Hindlimb muscle (tissue), 1 donor: ENCODE measurements around the gene METRN. TPM values are rescaled to one million over a fixed set of nuclear protein-coding genes. Genes with fewer than 3 reads are reported as not detected.

Experiments
- DNase-seq: peaks from one replicate; pipeline ENCODE4 v3.0.0-alpha.2; 2013
- polyA plus RNA-seq: library from polyadenylated mRNA; unstranded; fragments of 120-200 nt; gene quantifications from one replicate; pipeline ENCODE4 v1.2.1, GENCODE V29; 2013; ENCODE audit not compliant: insufficient read length

METRN gene
- polyA plus RNA-seq, 1 donor, result 29.2 TPM

DNA sequence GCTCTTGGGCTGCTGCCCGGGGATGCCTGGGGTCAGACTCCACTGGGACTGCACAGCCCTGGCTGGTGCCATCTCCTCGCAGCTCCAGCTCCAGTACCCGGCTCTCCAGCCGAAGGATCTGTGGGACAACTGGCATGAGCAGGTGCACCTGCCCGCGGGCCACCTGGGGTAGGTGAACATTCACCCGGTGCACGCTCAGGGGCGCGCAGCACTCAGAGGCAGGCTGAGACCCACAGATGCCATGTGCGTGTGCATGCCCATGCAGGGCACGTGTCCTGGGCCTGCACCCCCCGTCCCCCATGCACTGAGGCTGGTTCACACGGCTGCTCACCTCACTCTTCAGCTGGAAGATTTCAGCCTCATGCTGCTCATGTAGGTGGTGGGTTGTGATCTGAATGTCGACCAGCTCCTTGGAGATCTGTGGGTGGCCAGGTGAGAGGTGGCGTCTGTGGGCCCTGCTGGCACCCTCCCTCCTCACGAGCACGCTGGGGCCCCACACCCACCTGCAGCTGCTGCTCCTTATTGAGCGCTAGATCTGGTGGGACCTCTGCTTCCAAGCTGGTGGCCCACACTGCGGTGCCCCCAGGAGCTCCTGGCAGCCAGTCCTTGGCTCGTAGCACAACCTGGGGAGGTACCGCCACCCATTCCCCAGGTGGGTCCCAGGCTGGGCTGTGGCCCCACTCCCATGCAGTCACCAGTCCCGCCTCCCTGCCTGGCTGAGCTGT is 10.7 kb downstream of the METRN start:
- DNase-seq, result no peak

DNA sequence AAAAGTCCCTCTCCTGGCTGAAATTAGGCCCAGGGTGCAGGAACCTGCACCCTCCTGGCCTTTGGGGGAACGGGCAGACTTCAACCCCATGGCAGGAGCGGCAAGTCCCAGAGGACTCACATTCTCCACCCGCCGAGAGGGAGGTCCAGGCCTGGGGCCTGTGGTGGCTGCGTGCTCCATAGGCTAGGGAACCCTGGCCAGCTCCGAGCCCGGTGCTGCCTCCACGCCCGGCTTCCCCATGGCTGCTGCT is 11.2 kb downstream of the METRN start:
- no peak for DNase-seq

DNA sequence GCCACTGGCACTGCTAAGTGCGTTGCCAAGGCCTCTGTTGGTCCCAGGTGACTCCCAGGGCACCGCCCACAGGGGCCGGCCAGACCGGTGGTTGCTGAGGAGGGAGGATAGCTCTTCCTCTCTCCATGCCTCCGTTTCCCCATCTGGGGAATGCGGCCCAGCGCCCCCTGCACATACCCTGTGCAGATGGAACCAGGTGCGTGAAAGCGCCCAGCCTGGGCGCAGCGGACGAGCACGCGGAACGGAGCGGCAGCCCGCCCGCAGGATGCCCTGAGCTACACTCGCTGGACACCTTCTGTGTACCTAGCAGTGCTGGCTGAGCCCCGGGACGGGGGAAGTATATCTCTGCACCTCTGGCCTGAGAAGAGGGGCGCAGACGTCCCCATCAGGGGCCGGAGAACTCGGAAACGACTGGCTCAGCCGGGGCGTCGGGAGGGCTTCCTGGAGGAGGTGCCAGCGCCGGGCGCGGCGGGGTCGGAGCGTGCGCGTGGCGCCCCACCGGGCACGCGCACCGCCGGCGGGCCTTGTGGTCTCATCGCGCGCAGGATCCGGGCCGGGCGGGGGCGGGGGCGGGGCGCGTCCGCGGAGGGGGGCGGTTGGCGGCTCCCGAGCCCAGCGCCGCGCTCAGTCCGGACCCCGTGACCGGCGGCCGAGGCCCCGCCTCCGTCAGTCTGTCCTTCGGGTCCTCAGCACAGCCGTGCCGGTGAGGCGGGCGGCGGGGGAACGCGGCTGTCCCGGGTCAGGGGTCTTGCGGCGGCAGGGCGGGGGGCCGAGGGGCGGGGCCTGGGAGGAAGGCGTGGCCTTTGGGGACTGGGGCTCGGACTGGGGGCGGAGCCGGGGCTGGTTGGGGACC is 11.7 kb downstream of the METRN start, which contains the start of the genes CCDC78 and HAGHL:
TSS of gene CCDC78 (minus strand) at position 6 of the 853 bp plus-strand sequence. CDS start 76 bp downstream, outside the sequence.
TSS of gene HAGHL (plus strand) at position 669 of the 853 bp plus-strand sequence. CDS start 404 bp downstream, outside the sequence.
- DNase-seq, result no peak

DNA sequence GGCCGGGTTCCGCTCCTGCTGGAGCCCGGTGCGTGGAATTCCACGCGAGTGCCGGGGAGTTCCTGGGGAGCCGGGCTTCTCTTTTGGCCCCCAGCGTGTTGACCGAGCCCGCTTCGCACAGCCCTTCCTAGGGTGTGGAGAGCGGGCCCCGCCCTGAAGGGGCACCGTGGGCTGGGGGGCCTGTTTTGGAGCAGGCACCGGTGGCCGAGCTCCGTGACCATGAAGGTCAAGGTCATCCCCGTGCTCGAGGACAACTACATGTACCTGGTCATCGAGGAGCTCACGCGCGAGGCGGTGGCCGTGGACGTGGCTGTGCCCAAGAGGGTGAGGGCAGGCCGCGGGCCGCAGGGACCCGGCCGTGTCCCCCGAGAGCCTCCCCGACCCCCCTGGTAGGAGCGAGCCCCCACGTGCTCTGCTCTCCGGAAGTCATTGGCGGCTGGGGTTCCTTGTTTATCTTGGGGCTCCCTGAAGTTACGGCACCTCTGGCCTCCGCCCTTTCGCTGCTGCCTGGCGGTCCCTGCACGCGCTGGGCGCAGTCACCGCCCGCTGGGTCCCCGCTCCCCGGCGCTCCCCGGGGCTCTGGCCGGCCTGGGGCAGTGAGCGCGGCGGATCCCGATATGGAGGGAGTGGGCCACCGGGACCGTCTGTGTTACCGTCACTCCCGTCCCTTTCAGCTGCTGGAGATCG is 12.5 kb downstream of the METRN start:
- DNase-seq, result no peak

DNA sequence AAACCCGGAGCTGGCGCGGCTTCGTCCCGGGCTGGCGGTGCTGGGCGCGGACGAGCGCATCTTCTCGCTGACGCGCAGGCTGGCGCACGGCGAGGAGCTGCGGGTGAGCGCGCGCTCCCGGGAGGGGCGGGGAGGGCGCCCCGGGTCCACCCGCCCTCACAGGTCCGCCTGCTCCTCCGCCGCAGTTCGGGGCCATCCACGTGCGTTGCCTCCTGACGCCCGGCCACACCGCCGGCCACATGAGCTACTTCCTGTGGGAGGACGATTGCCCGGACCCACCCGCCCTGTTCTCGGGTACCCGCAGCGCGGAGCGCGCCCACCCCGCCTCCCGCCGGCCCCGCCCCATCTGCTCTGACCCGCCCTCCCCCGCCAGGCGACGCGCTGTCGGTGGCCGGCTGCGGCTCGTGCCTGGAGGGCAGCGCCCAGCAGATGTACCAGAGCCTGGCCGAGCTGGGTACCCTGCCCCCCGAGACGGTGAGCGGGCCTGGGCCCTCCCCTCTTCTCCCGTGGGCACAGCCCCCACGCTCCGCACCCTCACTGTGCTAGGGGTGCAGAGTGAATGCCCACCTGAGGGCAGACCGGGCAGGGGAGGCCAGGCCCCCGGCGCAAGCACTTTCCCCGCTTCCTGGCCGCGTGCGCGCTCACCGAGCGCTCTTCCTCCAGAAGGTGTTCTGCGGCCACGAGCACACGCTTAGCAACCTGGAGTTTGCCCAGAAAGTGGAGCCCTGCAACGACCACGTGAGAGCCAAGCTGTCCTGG is 13.4 kb downstream of the METRN start:
- DNase-seq, result no peak

DNA sequence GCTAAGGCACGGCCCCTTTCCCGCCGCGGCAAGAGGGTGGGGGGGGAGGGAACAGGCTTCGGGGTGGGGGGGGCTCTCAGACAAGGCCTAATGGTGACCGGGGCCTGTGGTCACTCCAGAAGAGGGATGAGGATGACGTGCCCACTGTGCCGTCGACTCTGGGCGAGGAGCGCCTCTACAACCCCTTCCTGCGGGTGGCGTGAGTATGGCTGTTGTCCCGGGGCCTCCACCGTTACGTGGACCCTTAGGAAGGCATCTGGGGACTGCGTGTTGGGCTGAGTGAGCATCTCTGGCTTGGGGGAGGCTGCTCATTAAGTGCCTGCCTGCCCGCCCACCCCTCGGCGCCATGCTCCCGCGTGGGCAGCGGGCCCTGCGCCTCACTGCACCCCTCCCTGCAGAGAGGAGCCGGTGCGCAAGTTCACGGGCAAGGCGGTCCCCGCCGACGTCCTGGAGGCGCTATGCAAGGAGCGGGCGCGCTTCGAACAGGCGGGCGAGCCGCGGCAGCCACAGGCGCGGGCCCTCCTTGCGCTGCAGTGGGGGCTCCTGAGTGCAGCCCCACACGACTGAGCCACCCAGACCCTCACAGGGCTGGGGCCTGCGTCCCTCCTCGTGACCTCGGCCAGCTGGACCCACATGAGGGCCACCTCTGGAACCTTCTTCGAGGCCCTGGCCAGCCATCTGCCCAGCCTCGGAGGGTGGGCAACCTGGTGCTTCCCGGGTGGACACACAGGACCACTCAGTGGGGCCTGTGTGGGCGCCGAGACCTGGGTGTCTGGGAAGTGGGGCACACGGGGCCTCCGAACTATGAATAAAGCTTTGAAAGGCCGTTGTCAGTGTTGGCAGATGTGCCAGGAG is 14.2 kb downstream of the METRN start:
- DNase-seq, result no peak

DNA sequence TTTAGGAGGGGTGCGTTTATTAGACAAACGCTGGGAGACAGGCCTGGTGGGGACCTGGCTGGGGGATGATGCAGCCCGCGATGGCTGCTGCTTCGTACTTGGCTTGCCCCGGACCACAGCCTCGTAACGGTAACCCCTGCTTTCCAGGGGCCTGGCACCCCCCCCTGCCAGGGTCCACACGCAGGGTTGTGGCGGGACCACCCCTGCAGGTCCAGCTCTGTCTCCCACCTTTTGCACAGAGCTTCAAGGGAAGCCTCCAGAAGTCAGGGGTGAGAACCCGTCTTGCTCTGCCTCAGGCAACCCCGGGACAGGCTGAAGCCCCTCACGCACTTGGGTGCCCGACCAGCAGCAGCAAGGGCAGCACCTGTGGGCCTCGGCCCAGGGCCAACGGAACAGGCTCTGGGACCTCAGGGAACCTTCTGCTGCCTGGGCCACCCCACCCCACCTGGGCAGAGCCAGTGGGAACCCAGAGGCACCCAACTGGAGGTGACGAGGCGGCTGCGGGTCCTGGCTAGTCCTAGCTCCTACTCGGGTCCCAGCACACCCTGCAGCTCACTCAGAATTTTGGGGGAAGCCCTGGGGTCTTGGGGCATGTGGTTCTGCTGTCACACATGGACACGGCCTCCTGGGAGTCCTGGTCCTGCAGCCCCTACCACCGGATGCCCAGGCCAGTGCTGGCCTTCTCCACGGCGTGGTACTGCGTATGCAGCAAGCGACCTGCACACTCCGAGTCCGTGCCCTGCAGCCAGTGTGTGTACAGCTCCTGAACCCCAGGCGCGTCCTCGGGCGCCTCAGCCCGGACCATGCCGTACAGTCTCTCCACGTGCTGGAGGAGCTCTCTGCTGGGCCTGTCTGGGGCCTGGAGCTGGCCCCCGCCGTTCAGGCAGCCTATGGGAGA is 15.1 kb downstream of the METRN start:
- no peak for DNase-seq

DNA sequence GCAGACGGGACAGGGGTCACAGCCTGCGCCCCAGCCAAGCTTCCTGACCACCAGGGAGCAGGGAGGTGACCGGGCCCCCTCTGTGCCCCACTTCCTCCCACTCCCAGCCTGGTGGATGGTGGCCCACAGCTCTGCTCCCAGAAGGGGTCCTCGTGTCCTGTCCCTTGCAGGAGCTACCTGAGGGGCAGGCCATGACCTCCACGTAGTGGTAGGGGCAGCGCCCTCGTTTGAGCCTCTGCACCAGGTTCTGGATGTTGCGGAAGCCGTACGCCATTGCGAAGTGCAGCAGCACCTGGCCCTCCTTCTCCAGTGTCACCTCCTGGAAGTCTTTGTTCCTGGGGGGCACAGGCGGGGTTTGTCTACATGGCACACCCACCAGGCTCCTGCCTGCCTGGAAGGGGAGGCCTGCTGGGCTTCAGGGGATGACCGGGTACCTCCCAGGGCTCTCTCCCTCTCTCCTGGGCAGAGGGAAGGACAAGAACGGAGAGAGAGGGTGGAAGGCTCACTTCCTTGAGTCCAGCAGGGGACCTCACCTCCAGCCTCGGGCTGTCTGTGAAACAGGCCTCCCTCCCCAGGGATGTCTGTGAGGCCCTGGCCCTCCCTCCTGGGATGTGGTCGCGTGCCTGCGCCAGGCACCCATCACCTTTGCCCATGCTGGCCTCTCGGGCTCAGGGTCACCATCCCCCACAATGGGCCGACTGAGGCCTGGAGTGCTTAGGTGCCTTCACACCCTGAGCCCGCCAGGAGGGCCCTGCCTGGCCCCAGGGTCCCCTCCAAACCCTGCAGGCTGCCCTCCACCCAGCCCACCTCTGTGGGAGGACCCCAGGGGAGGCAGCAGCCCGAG is 16.0 kb downstream of the METRN start:
- DNase-seq, result no peak

DNA sequence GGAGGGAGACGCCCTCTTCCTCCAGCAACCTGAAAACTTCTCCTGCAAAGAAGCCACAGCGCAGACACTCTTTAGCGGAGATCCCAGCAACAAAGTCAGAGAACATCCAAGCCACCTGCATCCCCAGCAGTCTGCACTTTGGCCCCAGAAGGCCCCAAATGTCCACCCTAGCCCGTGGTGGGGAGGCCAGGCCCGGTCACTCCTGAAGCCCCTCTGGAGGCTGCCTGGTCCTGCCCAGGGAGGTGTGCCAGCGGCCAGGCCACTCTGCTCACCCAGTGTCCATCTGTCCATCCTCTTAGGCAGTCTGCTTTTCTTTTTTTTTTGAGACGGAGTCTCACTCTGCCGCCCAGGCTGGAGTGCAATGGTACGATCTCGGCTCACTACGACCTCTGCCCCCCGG is 17.4 kb downstream of the METRN start:
- DNase-seq, result no peak

DNA sequence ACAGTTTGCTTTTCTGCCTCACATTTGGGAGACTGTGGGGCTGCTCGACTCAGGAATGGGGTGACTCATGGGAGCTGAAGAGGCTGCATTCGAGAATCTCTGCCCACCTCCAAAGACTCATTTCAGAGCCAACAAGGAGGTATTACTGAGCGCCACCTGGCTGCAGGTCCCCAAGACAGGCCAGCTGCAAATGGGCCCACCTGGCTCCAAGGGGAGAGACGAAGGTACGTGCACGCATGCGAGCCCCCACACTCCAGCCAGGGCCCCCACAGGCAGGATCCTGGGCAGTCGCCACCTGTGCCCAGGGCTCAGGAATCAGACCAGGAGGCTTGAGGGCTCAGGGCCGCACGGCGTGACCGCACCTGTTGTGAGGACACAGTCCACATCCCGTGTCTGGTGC is 18.0 kb downstream of the METRN start:
- DNase-seq, result no peak

DNA sequence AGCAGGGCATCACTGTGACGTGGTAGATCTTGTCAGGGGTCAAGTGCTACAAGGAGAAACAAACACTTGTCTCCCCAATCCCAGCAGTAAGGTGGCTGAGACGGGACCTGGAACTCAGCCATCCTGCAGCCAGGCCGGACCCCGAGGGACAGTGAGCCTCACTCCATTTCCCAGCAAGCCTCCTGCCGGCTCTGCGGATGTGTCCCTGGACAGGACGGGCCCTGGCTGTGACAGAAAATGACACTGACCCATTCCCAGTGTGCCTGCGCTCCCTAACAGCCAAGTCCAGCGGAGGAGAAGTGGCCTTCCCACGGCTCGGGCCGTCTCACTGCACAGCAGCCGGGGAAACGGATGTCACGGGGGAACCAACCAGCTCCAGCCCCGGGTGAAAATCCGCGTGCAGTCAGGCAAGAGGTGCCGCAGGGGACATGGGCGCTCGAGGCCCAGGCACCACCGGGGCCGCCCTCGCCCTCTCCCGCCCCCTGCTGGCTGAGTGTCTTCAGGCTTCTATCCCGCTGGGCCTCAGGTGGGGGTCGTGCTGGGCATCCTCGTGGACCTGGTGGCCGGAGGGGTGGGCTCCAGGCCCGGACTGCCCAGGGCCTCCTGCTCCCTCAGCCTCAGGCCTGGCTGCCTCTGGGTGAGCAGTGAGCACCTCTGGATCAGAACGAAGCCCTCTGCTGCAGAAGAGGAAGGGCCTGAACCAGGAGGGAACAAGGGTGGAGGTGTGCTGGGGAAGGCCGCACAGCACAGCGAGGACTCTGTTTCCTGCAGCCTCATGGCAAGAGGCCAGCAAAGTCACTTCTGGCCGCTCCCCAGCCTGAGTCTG is 18.7 kb downstream of the METRN start:
- DNase-seq, result no peak

DNA sequence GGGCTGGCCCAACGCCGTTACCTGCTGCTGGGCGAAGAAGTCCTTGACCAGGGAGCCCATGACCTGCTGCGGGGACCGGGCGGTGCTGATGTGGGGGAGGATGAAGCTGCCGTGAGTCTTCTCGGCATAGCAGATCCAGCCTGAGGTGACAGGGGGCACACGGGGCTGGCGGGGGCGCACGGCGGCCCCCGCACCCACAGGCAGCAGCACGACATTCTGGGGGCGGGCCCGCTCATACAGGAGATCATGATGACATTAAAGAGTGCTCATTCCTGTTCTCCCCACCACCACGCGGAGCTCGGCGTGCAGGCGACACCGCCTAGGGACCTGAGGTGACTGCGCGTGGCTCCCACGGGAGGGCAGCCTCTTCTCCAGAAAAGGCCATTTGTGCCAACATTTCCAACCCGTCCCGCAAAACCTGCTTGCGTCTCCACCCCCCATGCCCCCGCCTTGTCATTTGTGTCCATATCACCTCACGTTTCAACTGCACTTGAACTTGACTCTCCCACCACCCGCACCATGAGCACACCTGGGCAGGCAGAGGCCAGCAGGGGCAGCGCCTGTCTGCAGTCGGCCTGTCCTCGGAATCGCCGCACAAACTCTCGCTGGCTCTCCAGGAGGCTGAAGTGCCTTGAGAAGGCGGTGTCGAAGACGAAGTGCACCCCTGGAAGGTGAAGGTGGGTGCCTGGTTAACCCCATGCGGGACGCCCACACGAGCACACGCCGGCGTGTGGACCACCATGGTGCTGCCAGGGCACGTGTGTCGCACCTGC is 19.5 kb downstream of the METRN start:
- DNase-seq, result no peak

DNA sequence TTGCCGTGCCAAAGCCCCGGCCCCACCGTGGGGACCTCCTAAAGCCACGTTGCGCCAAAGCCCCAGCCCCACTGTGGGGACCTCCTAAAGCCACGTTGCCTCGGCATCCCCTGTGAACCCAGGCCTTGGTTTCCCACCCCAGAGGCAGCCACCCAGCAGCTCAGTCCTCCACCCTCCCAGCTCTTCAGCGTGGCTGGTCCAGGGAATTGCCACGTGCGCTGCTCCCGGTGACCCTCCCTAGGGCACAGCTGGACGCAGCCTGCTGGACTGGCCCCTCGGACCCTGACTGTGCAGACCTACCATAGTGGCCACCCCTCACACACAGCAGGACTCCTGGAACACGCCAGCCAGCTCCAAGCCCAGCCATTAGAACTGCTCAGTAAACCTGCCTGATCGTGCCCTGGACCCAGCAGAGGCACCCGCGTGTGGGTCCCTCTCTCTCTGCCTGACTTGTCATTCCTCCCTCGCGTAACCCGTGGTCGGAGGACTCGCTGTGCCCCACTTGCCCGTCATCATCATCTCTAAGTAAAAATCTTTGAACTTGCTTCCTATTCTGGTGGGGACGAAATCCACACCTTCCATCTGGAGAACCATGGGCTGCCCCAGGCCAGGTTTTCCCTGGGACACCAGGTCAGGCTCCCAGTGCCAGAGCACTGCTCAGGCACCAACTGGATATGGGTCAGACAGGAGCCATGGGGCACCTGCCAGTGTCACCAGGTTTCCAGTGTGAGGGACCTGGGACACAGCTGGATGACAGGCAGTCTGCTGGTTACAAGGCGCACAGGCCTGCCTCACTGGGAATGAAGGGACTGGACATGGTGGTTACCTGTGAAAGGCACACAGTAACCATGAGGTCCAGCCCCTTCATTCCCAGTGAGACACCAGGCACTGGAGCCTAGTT is 20.3 kb downstream of the METRN start:
- no peak for DNase-seq

DNA sequence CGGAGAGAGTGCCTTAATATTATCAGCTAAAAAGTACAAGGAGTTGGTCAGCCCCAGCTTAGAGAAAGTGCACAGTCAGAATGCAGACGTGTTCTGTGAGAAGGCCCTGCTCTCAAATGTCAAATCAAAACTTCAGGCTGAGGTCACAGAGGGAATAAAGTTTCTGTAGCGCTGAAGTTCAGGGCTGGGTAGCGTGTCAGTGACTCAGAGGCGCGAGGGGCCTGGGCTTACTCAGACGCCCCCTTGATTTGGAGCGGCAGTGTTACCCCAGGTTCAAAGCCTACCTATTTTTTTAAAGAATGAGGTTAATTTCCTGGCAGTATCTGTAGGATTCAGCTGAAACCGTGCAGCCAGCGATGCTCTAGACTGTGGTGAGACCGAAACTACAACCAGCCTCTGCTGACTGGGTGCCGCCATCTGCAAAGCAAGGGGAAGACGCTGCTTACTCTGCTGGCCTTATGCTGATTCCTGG is 21.1 kb downstream of the METRN start:
- DNase-seq, result no peak

DNA sequence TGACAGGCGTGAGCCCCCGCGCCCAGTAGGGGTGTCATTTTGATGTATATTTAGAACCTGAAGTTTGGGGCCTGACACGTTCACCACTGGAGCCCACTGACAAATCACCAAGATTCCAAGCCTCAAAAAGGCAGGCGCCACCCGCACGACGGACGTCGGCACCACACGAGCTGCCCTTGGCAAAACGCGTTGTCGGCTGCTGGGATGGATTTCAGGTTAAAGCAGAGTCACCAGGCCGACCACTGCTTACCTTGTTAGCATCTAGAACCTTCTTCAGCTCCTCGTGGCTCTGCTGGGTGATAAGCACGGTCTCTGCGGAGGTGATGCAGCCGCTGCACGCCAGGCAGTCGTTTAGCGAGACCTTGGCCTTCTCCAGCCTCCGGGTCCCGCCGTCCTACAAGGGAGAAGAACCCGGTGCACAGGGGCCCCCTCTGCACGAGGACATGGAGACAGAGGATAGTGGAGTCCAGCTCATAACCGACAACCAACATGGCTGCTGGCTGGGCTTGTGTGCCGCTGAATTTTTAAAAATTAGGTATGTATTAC is 22.1 kb downstream of the METRN start:
- no peak for DNase-seq
